ENCODE measurements around the gene ZNF513. TPM values are rescaled to one million over a fixed set of nuclear protein-coding genes. Genes with fewer than 3 reads are reported as not detected.

ZNF513 gene
- total and polyA plus RNA-seq, 5 donors = 8.1 to 13.1 (median 8.9) TPM

- DNase-seq = peak; percentile 83 to 91 (median 89)
- H3K4me1 ChIP-seq (ENCODE audit: control insufficient read depth, insufficient read depth, low read length) = peaks cover 2% of the 10 kb centered on the region
- H3K27ac ChIP-seq (ENCODE audit: low read length) = peak overlapping the region; percentile 80
- H3K4me3 ChIP-seq (ENCODE audit: low read length) = peak overlapping the region; percentile 80
- H3K27me3 ChIP-seq (ENCODE audit: control insufficient read depth, insufficient read depth) = no peaks in the 10 kb centered on the region
- under 1% methylated on average over 35 of the region's 35 CpGs for WGBS
- H3K9me3 ChIP-seq (ENCODE audit: control insufficient read depth, low read length) = no peaks in the 10 kb centered on the region
- peak in 1 of 2 donors; percentile 32 for ATAC-seq
- intact Hi-C loops (cut with DNase I) = no loop called here
Measured at GRCh38 chr2:27379836-27380625, 503 bp downstream of the ZNF513 start.

GRCh38 chr2:27379383-27379835 is 1.1 kb downstream of the ZNF513 start:
- ATAC-seq (no peak), DNase-seq (no peak)
- Histone ChIP-seq H3K4me1 (ENCODE audit: control insufficient read depth, insufficient read depth, low read length) (peaks cover 2% of the 10 kb centered on the region), H3K27me3 (ENCODE audit: control insufficient read depth, insufficient read depth) (no peaks in the 10 kb centered on the region), H3K9me3 (ENCODE audit: control insufficient read depth, low read length) (no peaks in the 10 kb centered on the region), H3K4me3 (ENCODE audit: low read length) (peak overlapping the region; percentile 80), H3K27ac (ENCODE audit: low read length) (no peak overlapping the region)
- 79% methylated on average over 2 of the region's 2 CpGs for WGBS
- intact Hi-C loops (cut with DNase I) = no loop called here

GRCh38 chr2:27378809-27379290 is 1.7 kb downstream of the ZNF513 start:
- Histone ChIP-seq H3K4me3 (ENCODE audit: low read length) (no peak overlapping the region), H3K9me3 (ENCODE audit: control insufficient read depth, low read length) (no peaks in the 10 kb centered on the region), H3K27me3 (ENCODE audit: control insufficient read depth, insufficient read depth) (no peaks in the 10 kb centered on the region), H3K4me1 (ENCODE audit: control insufficient read depth, insufficient read depth, low read length) (peaks cover 2% of the 10 kb centered on the region), H3K27ac (ENCODE audit: low read length) (no peak overlapping the region)
- ATAC-seq = no peak
- peak in 1 of 3 donors; percentile 68 for DNase-seq
- intact Hi-C loops (cut with DNase I) = no loop called here
- 86% methylated on average over 9 of the region's 9 CpGs for WGBS

GRCh38 chr2:27378096-27378808 is 2.3 kb downstream of the ZNF513 start:
- ATAC-seq (no peak), DNase-seq (peak; percentile 35 to 70 (median 67))
- Histone ChIP-seq H3K4me1 (ENCODE audit: control insufficient read depth, insufficient read depth, low read length) (peaks cover 2% of the 10 kb centered on the region), H3K9me3 (ENCODE audit: control insufficient read depth, low read length) (no peaks in the 10 kb centered on the region), H3K4me3 (ENCODE audit: low read length) (no peak overlapping the region), H3K27me3 (ENCODE audit: control insufficient read depth, insufficient read depth) (no peaks in the 10 kb centered on the region), H3K27ac (ENCODE audit: low read length) (no peak overlapping the region)
- intact Hi-C loops (cut with DNase I) = no loop called here
- 80% methylated on average over 29 of the region's 29 CpGs for WGBS

- WGBS = 88% methylated on average over 18 of the region's 18 CpGs
- ATAC-seq = no peak
- H3K9me3 ChIP-seq (ENCODE audit: control insufficient read depth, low read length) = no peaks in the 10 kb centered on the region
- peak in 2 of 3 donors; percentile 60 to 61 for DNase-seq
- intact Hi-C loops (cut with DNase I) = no loop called here
- peaks cover 2% of the 10 kb centered on the region for H3K4me1 ChIP-seq (ENCODE audit: control insufficient read depth, insufficient read depth, low read length)
- no peaks in the 10 kb centered on the region for H3K27me3 ChIP-seq (ENCODE audit: control insufficient read depth, insufficient read depth)
- H3K4me3 ChIP-seq (ENCODE audit: low read length) = no peak overlapping the region
- H3K27ac ChIP-seq (ENCODE audit: low read length) = no peak overlapping the region
Measured at GRCh38 chr2:27377618-27378095, 2.9 kb downstream of the ZNF513 start.

- peaks cover 5% of the 10 kb centered on the region for H3K4me1 ChIP-seq (ENCODE audit: control insufficient read depth, insufficient read depth, low read length)
- ATAC-seq (no peak), DNase-seq (no peak)
- H3K9me3 ChIP-seq (ENCODE audit: control insufficient read depth, low read length) = no peaks in the 10 kb centered on the region
- H3K4me3 ChIP-seq (ENCODE audit: low read length) = no peak overlapping the region
- 64% methylated on average over 10 of the region's 10 CpGs for WGBS
- no peak overlapping the region for H3K27ac ChIP-seq (ENCODE audit: low read length)
- no peaks in the 10 kb centered on the region for H3K27me3 ChIP-seq (ENCODE audit: control insufficient read depth, insufficient read depth)
- intact Hi-C loops (cut with DNase I) = no loop called here
Measured at GRCh38 chr2:27376866-27377617, 3.5 kb downstream of the ZNF513 start.

- intact Hi-C loops (cut with DNase I) = no loop called here
- DNase-seq = peak in 1 of 3 donors; percentile 43
- 80% methylated on average over 16 of the region's 16 CpGs for WGBS
- no peaks in the 10 kb centered on the region for H3K9me3 ChIP-seq (ENCODE audit: control insufficient read depth, low read length)
- no peaks in the 10 kb centered on the region for H3K27me3 ChIP-seq (ENCODE audit: control insufficient read depth, insufficient read depth)
- H3K4me1 ChIP-seq (ENCODE audit: control insufficient read depth, insufficient read depth, low read length) = peaks cover 5% of the 10 kb centered on the region
- H3K27ac ChIP-seq (ENCODE audit: low read length) = no peak overlapping the region
- H3K4me3 ChIP-seq (ENCODE audit: low read length) = no peak overlapping the region
- no peak for ATAC-seq
Measured at GRCh38 chr2:27376151-27376865, 4.2 kb downstream of the ZNF513 start.

GRCh38 chr2:27375513-27376099 is 4.9 kb downstream of the ZNF513 start:
- ATAC-seq (no peak), DNase-seq (peak in 1 of 3 donors; percentile 59)
- Histone ChIP-seq H3K27ac (ENCODE audit: low read length) (no peak overlapping the region), H3K4me3 (ENCODE audit: low read length) (no peak overlapping the region), H3K9me3 (ENCODE audit: control insufficient read depth, low read length) (no peaks in the 10 kb centered on the region), H3K4me1 (ENCODE audit: control insufficient read depth, insufficient read depth, low read length) (peaks cover 3% of the 10 kb centered on the region), H3K27me3 (ENCODE audit: control insufficient read depth, insufficient read depth) (no peaks in the 10 kb centered on the region)
- WGBS = 88% methylated on average over 20 of the region's 20 CpGs
- intact Hi-C loops (cut with DNase I) = no loop called here

GRCh38 chr2:27373567-27373966 is 7.0 kb downstream of the ZNF513 start:
- DNase-seq (no peak), ATAC-seq (no peak)
- H3K9me3 ChIP-seq (ENCODE audit: control insufficient read depth, low read length) = no peaks in the 10 kb centered on the region
- intact Hi-C loops (cut with DNase I) = no loop called here
- H3K4me3 ChIP-seq (ENCODE audit: low read length) = no peak overlapping the region
- no peaks in the 10 kb centered on the region for H3K27me3 ChIP-seq (ENCODE audit: control insufficient read depth, insufficient read depth)
- H3K4me1 ChIP-seq (ENCODE audit: control insufficient read depth, insufficient read depth, low read length) = peaks cover 3% of the 10 kb centered on the region
- WGBS = 82% methylated on average over 5 of the region's 5 CpGs
- no peak overlapping the region for H3K27ac ChIP-seq (ENCODE audit: low read length)

GRCh38 chr2:27372937-27373336 is 7.6 kb downstream of the ZNF513 start:
- Histone ChIP-seq H3K4me3 (ENCODE audit: low read length) (no peak overlapping the region), H3K4me1 (ENCODE audit: control insufficient read depth, insufficient read depth, low read length) (peaks cover 3% of the 10 kb centered on the region), H3K9me3 (ENCODE audit: control insufficient read depth, low read length) (no peaks in the 10 kb centered on the region), H3K27me3 (ENCODE audit: control insufficient read depth, insufficient read depth) (no peaks in the 10 kb centered on the region), H3K27ac (ENCODE audit: low read length) (no peak overlapping the region)
- intact Hi-C loops (cut with DNase I) = no loop called here
- no peak for ATAC-seq
- no peak for DNase-seq
- WGBS = 92% methylated on average over 6 of the region's 6 CpGs
